Cardiac septum (tissue), 1 donor: ENCODE results near the gene PPP6C. TPM values are rescaled to one million over a fixed set of nuclear protein-coding genes. Genes with fewer than 3 reads are reported as not detected.
"Not testable (repeated sequence)": the region's sequence is repeated elsewhere in the genome, so short reads cannot be mapped to it uniquely, and the experiment has no call there.

Source experiments
- DNase-seq: peaks from one replicate; pipeline ENCODE4 v3.0.0-alpha.2; 2020; ENCODE audit warnings: low spot score
- intact Hi-C: fragments of 100-400 bp; cut with DNase I; formaldehyde crosslinking; loops from one replicate; pipeline ENCODE4 v1.14.0; 2022
- total RNA-seq: library from RNA; stranded (reverse); fragmentation: NEBNext Ultra II Directional; extraction: Animal tissue kit (Norgen Biotek cat#: 25700); gene quantifications from one replicate; pipeline ENCODE4 v1.2.1, GENCODE V29; 2021
- donor health status: DM: no; HTN: no; CAD: no.

PPP6C gene
- total RNA-seq, 1 donor from 2014 or later = 32.5 TPM

GRCh38 chr9:125147401-125147951 is 42.1 kb downstream of the PPP6C start:
- DNase-seq = no peak

GRCh38 chr9:125146247-125146646 is 43.4 kb downstream of the PPP6C start:
- no peak for DNase-seq
- intact Hi-C loops = loop anchor here (10.0 kb wide), 1 partner anchor 371 kb away; the partner anchor contains the start of genes NR6A1 and OLFML2A

More at GRCh38 chr9:125147401-125147951, 42.1 kb downstream of the PPP6C start:
- intact Hi-C loops = loop anchor here (10.0 kb wide), 1 partner anchor 373 kb away; the partner anchor contains the start of genes NR6A1 and OLFML2A

GRCh38 chr9:125145425-125145824 is 44.2 kb downstream of the PPP6C start:
- no peak for DNase-seq
- intact Hi-C loops = loop anchor here (10.0 kb wide), 1 partner anchor 371 kb away; the partner anchor contains the start of genes NR6A1 and OLFML2A

GRCh38 chr9:125143377-125144090 is 46.1 kb downstream of the PPP6C start, which contains the start of gene SCAI:
SCAI (minus strand) TSS chr9:125143528; CDS start chr9:125143437, 91 bp downstream.
- peak; percentile 100 for DNase-seq
- intact Hi-C loops = loop anchor here (2.0 to 10.0 kb wide), 3 partner anchors 203 to 369 kb away; partner anchors contain the start of genes GOLGA1, NR6A1 and OLFML2A

- DNase-seq = no peak
- intact Hi-C loops = loop anchor here (2.0 to 10.0 kb wide), 3 partner anchors 202 to 368 kb away; partner anchors contain the start of genes GOLGA1, NR6A1 and OLFML2A
These were observed 46.8 kb downstream of the PPP6C start for GRCh38 chr9:125142560-125143376.

GRCh38 chr9:125141751-125142150 is 47.9 kb downstream of the PPP6C start:
- no peak for DNase-seq
- intact Hi-C loops = loop anchor here (2.0 to 10.0 kb wide), 3 partner anchors 201 to 367 kb away; partner anchors contain the start of genes GOLGA1, NR6A1 and OLFML2A

- DNase-seq = no peak
- intact Hi-C loops = loop anchor here (5.0 to 10.0 kb wide), 2 partner anchors 269 to 366 kb away; partner anchors contain the start of genes NR6A1 and OLFML2A
These were observed 48.4 kb downstream of the PPP6C start for GRCh38 chr9:125141251-125141650.

GRCh38 chr9:125140576-125140975 is 49.0 kb downstream of the PPP6C start:
- no peak for DNase-seq
- intact Hi-C loops = loop anchor here (5.0 to 10.0 kb wide), 2 partner anchors 268 to 366 kb away; partner anchors contain the start of genes NR6A1 and OLFML2A

GRCh38 chr9:125137200-125137599 is 52.4 kb downstream of the PPP6C start:
- intact Hi-C loops = no loop called here
- DNase-seq = no peak

GRCh38 chr9:125134976-125135375 is 54.6 kb downstream of the PPP6C start:
- no peak for DNase-seq
- intact Hi-C loops = no loop called here

GRCh38 chr9:125133403-125134329 is 55.9 kb downstream of the PPP6C start:
- intact Hi-C loops = no loop called here
- no peak for DNase-seq

- DNase-seq = no peak
- intact Hi-C loops = no loop called here
These were observed 57.8 kb downstream of the PPP6C start for GRCh38 chr9:125131778-125132177.

GRCh38 chr9:125126019-125126746 is 63.4 kb downstream of the PPP6C start:
- peak; percentile 89 for DNase-seq
- intact Hi-C loops = no loop called here

GRCh38 chr9:125125523-125125922 is 64.1 kb downstream of the PPP6C start:
- no peak for DNase-seq
- intact Hi-C loops = no loop called here

- no peak for DNase-seq
- intact Hi-C loops = no loop called here
These were observed 68.5 kb downstream of the PPP6C start for GRCh38 chr9:125121146-125121545.

GRCh38 chr9:125119643-125120286 is 69.8 kb downstream of the PPP6C start:
- no peak for DNase-seq
- intact Hi-C loops = no loop called here

GRCh38 chr9:125118696-125119095 is 70.9 kb downstream of the PPP6C start:
- DNase-seq, intact Hi-C loops: not testable (repeated sequence)
